Fibroblast of lung (primary cell): ENCODE measurements around the gene F10. TPM values are rescaled to one million over a fixed set of nuclear protein-coding genes. Genes with fewer than 3 reads are reported as not detected.
A peak's percentile ranks its signal among the peaks of the same experiment; 100 is the strongest.

Experiments used
- DNase-seq, 2 donors: peaks; one replicate each; pipeline versions ENCODE4 v3.0.0 to v3.0.0-alpha.2; 2010; ENCODE audit warnings: low read depth in 2 of 2
- H2AFZ ChIP-seq: 2 replicates; pipeline ENCODE4 v1.5.1; 2012; ENCODE audit warnings: low read length, control low read depth, inconsistent platforms
- H3K27ac ChIP-seq: 2 replicates; pipeline ENCODE4 v1.5.1; 2011; ENCODE audit warnings: low read length, control low read depth; ENCODE audit not compliant: insufficient read depth
- H3K27me3 ChIP-seq: 2 replicates; pipeline ENCODE4 v1.5.1; 2011; ENCODE audit warnings: mild to moderate bottlenecking, low read length; ENCODE audit not compliant: control insufficient read depth, insufficient read depth
- H3K36me3 ChIP-seq: 2 replicates; pipeline ENCODE4 v1.5.1; 2011; ENCODE audit warnings: low read length; ENCODE audit not compliant: control insufficient read depth, insufficient read depth
- H3K4me1 ChIP-seq: 2 replicates; pipeline ENCODE4 v1.5.1; 2011; ENCODE audit warnings: low read length; ENCODE audit not compliant: control insufficient read depth, insufficient read depth; ENCODE audit errors: extremely low read depth
- H3K4me2 ChIP-seq: 2 replicates; pipeline ENCODE4 v1.5.1; 2011; ENCODE audit warnings: low read length, control low read depth; ENCODE audit not compliant: insufficient read depth; ENCODE audit errors: extremely low read depth
- H3K4me3 ChIP-seq, 4 experiments: fragments of 200-600 bp in 1 of 4; sonication (generic) in 1 of 4; replicated peaks in 1 of 4; 2 replicates each; pipeline ENCODE4 v1.5.1; 2011 to 2016; ENCODE audit warnings: low read length in 4 of 4, low read depth in 3 of 4, mild to moderate bottlenecking in 3 of 4, control low read depth in 2 of 4, inconsistent platforms in 1 of 4, mixed read lengths in 1 of 4; ENCODE audit not compliant: insufficient read depth in 1 of 4; ENCODE audit errors: control extremely low read depth in 1 of 4
- H3K79me2 ChIP-seq: 2 replicates; pipeline ENCODE4 v1.5.1; 2012; ENCODE audit warnings: mild to moderate bottlenecking, low read length, inconsistent platforms; ENCODE audit not compliant: control insufficient read depth, insufficient read depth
- H3K9ac ChIP-seq: 2 replicates; pipeline ENCODE4 v1.5.1; 2011; ENCODE audit warnings: mild to moderate bottlenecking, low read length, control low read depth; ENCODE audit not compliant: insufficient read depth
- H3K9me3 ChIP-seq: 2 replicates; pipeline ENCODE4 v1.5.1; 2012; ENCODE audit warnings: low read depth, low read length; ENCODE audit not compliant: control insufficient read depth, insufficient read depth
- H4K20me1 ChIP-seq: 2 replicates; pipeline ENCODE4 v1.5.1; 2011; ENCODE audit warnings: low read length; ENCODE audit not compliant: control insufficient read depth, insufficient read depth; ENCODE audit errors: extremely low read depth
- CTCF ChIP-seq, 2 donors: IDR thresholded peaks in 1 of 2; conservative IDR thresholded peaks in 1 of 2; 1 replicate in 1 of 2; 2 replicates in 1 of 2; pipeline ENCODE4 v1.5.1; 2011 to 2012; ENCODE audit warnings: low read length in 2 of 2, control low read depth in 1 of 2, inconsistent platforms in 1 of 2, low read depth in 1 of 2, mild to moderate bottlenecking in 1 of 2
- EZH2 ChIP-seq: IDR thresholded peaks from 2 replicates; pipeline ENCODE4 v1.5.1; 2012; ENCODE audit warnings: low read length, control low read depth, mild to moderate bottlenecking; ENCODE audit errors: missing control alignments
- polyA plus RNA-seq, 2 donors: library from polyadenylated mRNA; depleted of rRNA in 1 of 2; stranded (reverse) in 1 of 2; unstranded in 1 of 2; fragments of >200 nt; gene quantifications; 2 replicates each; pipeline ENCODE4 v1.2.1, GENCODE V29; 2011 to 2012; ENCODE audit warnings: missing spikeins in 1 of 2
- total RNA-seq: library from RNA; depleted of rRNA; stranded (reverse); fragments of >200 nt; gene quantifications from 2 replicates; pipeline ENCODE4 v1.2.1, GENCODE V29; 2014

F10 gene
- total and polyA plus RNA-seq, 2 donors (not counting 1 experiment from before 2014, with no cell fraction given): 39.9 to 41.5 TPM

GRCh38 chr13:113176822-113177221 lies 54.2 kb downstream of the F10 start:
- Histone ChIP-seq H3K4me1 (peaks cover 32% of the 10 kb centered on the region), H3K79me2 (peaks cover 6% of the 10 kb centered on the region), H3K4me2 (no peak overlapping the region), H4K20me1 (no peaks in the 10 kb centered on the region), H2AFZ (no peak overlapping the region), H3K27me3 (no peaks in the 10 kb centered on the region), H3K4me3 (no peak overlapping the region), H3K9me3 (no peaks in the 10 kb centered on the region), H3K36me3 (peaks cover 34% of the 10 kb centered on the region), H3K9ac (no peak overlapping the region), H3K27ac (peak overlapping the region; percentile 57)
- DNase-seq: no peak
- TF ChIP-seq EZH2: no peak
- no peak for TF ChIP-seq CTCF (conservative IDR thresholded peaks at IDR 0.05 in 1 of 2, IDR thresholded peaks at IDR 0.05 in 1 of 2; ENCODE audit: low read depth in 1 of 2, low read length in 2 of 2)

DNA sequence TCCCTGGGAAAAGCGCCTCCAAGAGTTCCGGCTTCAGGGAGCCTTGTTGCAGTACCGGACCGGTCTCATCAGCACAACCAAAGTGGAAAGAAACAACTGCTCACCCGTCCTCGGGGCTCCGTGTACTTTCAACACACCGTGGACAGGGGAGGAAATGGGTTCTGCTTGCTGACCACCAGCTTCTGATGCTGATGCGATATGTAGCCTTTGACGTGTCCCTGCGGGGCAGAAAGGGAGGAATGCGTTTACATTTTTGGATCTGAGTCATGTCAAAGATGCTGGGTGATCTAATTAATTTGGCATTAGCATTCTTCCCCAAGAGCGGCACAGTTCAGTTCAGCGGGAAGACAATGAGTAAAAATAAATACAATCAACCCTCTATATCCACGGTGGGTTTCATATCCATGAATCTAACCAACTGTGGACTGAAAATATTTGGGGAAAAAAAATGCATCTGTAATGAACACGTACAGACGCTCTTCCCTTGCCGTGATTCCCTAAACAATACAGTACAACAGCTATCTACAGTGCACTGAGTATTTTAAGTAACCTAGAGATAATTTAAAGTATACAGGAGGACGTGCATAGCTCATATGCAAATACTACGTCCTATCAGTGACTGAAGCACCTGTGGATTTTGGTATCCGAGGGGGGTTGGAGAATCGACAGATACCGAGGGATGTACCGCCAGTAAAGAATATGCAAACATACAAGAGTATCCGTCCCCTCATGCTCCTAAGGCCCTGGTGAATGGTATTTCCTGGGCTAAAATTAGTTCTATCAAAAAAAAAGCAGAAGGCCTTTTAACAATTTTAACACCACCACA lies 55.7 kb downstream of the F10 start:
- Histone ChIP-seq H3K9ac (peak overlapping the region; percentile 74), H4K20me1 (no peaks in the 10 kb centered on the region), H3K9me3 (no peaks in the 10 kb centered on the region), H3K36me3 (peaks cover 26% of the 10 kb centered on the region), H3K27ac (peak overlapping the region; percentile 100), H3K4me2 (peak overlapping the region; percentile 82), H3K79me2 (peaks cover 8% of the 10 kb centered on the region), H2AFZ (no peak overlapping the region), H3K27me3 (no peaks in the 10 kb centered on the region), H3K4me3 (peak overlapping the region in 3 of 4 experiments; percentile 29 to 45 (median 43)), H3K4me1 (peaks cover 33% of the 10 kb centered on the region)
- peak; percentile 92 to 98 for DNase-seq
- TF ChIP-seq EZH2 (no peak), CTCF (conservative IDR thresholded peaks at IDR 0.05 in 1 of 2, IDR thresholded peaks at IDR 0.05 in 1 of 2; ENCODE audit: low read depth in 1 of 2, low read length in 2 of 2) (no peak)

DNA sequence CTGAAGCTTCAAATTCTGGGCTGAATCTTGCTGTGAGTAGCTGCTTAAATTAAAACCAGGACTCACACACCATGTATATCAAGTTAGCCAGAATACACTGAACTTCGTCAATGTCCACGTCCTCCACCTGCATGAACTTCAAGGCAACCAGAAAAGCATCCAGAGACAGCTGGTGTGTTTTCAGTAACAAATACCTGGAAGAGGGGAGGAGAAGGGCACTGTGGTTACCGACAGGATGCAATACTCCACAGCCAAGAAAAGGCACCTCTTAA lies 56.2 kb downstream of the F10 start:
- TF ChIP-seq EZH2 (no peak), CTCF (conservative IDR thresholded peaks at IDR 0.05 in 1 of 2, IDR thresholded peaks at IDR 0.05 in 1 of 2; ENCODE audit: low read depth in 1 of 2, low read length in 2 of 2) (no peak)
- H3K36me3 ChIP-seq: peaks cover 30% of the 10 kb centered on the region
- H3K79me2 ChIP-seq: peaks cover 11% of the 10 kb centered on the region
- no peaks in the 10 kb centered on the region for H3K9me3 ChIP-seq
- no peaks in the 10 kb centered on the region for H4K20me1 ChIP-seq
- H3K9ac ChIP-seq: peak overlapping the region; percentile 53
- no peaks in the 10 kb centered on the region for H3K27me3 ChIP-seq
- H3K4me3 ChIP-seq: no peak overlapping the region
- H3K4me2 ChIP-seq: peak overlapping the region; percentile 46
- H3K27ac ChIP-seq: peak overlapping the region; percentile 100
- peaks cover 33% of the 10 kb centered on the region for H3K4me1 ChIP-seq
- no peak overlapping the region for H2AFZ ChIP-seq
- no peak for DNase-seq
